H1 (cell line): Measurements from ENCODE around the gene ZNF451. TPM values are rescaled to one million over a fixed set of nuclear protein-coding genes. Genes with fewer than 3 reads are reported as not detected.

ENCODE experiments used
- RBBP5 ChIP-seq: IDR thresholded peaks from 2 replicates; pipeline ENCODE4 v1.7.1; 2012; ENCODE audit warnings: low read depth, mild to moderate bottlenecking, inconsistent platforms, low read length, moderate library complexity, borderline replicate concordance
- polyA plus RNA-seq, 7 experiments: library from polyadenylated mRNA; depleted of rRNA in 3 of 7; stranded (reverse) in 5 of 7; unstranded in 2 of 7; fragments of >200 nt in 5 of 7; fragments of 200-250 nt in 2 of 7; gene quantifications; 1 replicate in 5 of 7; 2 replicates in 1 of 7; 4 replicates in 1 of 7; pipeline versions ENCODE4 v1.2.1 to v1.2.3, GENCODE V29; 2011 to 2013; ENCODE audit warnings: missing spikeins in 2 of 7, mixed read lengths in 2 of 7
- total RNA-seq: library from RNA; stranded (reverse); fragmentation: NEBNext Ultra II Directional; extraction: Animal tissue kit (Norgen Biotek cat#: 25700); gene quantifications from 2 replicates; pipeline ENCODE4 v1.2.1, GENCODE V29; 2021

The ZNF451 gene
- total and polyA plus RNA-seq, 2 of the 8 experiments (the other 6 are each of a cell fraction or from before 2014, with no cell fraction given), result 10.7 to 56.8 TPM

DNA sequence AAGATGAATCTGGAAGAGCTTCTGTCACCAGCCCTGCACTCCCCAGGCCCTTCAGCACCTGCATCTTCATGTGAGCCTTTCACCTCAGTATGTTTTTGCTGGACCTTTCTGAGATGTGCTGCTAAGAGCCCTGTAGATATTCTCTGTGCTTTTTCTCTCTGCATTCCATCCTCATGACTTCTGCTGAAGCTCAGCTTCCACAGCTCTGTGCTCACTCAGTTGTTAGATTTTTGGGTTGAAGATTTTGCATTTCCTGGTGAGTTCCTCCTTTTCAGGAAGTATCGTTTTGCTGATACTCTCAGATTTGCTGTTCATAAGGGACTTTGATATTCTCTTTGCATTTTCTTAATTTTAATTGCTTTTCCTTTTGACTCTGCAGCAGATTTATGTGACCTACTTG is 25.2 kb upstream of the ZNF451 start (continued):
- TF ChIP-seq RBBP5, result no peak
